Liver (tissue), 3 donors: ENCODE data around the gene MIOX.

Source experiments
- CTCF ChIP-seq: fragments of 150-350 bp; IDR thresholded peaks from 2 replicates; pipeline ENCODE4 v1.5.1; 2017; ENCODE audit warnings: improper control_type of control experiment, low read depth, low read length; ENCODE audit not compliant: missing input control
- REST ChIP-seq: IDR thresholded peaks from 2 replicates; pipeline ENCODE4 v1.6.1; 2016; ENCODE audit warnings: antibody characterized with exemption, mild to moderate bottlenecking
- SP1 ChIP-seq: IDR thresholded peaks from 2 replicates; pipeline ENCODE4 v1.6.1; 2018; ENCODE audit warnings: antibody characterized with exemption, mild to moderate bottlenecking
- donor health status: healthy.
- donor health status: healthy.

DNA sequence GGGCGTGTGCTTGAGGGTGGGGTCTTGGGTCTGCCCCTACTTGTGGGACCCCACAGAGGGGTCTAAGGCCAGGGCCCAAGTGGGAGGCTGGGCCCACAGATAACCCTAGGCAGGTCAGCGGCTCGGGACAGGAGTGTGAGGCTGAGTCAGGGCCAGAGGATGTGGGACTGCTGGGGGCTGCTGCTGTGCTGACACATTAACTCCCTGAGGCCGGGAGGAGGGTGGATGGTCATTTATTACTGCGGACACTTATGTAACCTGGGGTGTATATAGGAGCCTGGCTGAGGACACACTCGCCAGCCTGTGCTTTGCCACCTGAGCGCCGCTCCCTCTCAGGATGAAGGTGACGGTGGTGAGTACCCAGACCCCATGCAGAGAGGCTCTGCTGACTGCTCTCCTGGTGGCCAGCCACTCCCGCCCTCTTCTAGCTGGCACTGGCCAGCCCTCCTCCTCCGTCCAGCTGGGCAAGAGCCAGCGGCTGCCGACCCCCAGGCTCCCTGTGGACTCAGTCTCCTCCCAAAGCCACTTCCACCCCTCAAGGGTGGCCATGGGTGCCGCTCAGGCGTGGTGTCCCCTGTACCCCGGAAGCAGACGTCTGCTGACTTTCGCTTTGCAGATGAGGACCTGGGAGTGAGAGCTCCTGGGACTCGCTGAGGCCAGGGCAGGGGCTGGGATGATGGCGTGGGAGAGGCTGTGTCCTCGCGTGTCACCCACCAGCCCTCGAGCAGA, at the start of gene MIOX:
- no peak for TF ChIP-seq SP1
- TF ChIP-seq REST, result no peak
- TF ChIP-seq CTCF, result no peak
